GM12864 (cell line): ENCODE results near the gene SPRYD7.

Experiments used
- DNase-seq: peaks from one replicate; pipeline ENCODE4 v3.0.0-alpha.2; 2011; ENCODE audit warnings: low read depth
- H3K4me3 ChIP-seq: 2 replicates; pipeline ENCODE4 v1.5.1; 2011; ENCODE audit warnings: mild to moderate bottlenecking, low read depth, low read length, control low read depth
- CTCF ChIP-seq: IDR thresholded peaks from 2 replicates; pipeline ENCODE4 v1.5.1; 2011; ENCODE audit warnings: low read depth, mild to moderate bottlenecking, moderate library complexity, low read length, control low read depth, inconsistent platforms; ENCODE audit errors: missing control alignments

SPRYD7 gene

DNA sequence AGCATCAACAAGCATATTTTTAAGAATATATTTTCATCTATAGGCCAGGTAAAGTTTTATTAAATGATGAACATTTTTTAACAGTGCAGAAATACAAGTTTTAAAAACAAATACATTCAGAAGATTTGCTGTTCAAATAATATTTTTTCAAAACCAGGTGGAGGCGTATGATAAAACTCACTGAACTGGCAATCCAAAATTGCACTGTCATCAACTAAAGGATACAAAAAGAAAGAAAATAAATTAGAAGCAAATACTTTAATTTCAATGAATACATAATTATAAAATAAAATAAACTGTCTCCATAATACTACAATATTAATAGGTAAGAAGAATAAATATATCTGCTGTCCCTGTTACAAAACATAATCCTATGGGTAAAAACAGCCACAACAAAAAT, 21.2 kb downstream of the SPRYD7 start:
- no peak for TF ChIP-seq CTCF
- DNase-seq = no peak
- no peak overlapping the region for H3K4me3 ChIP-seq

DNA sequence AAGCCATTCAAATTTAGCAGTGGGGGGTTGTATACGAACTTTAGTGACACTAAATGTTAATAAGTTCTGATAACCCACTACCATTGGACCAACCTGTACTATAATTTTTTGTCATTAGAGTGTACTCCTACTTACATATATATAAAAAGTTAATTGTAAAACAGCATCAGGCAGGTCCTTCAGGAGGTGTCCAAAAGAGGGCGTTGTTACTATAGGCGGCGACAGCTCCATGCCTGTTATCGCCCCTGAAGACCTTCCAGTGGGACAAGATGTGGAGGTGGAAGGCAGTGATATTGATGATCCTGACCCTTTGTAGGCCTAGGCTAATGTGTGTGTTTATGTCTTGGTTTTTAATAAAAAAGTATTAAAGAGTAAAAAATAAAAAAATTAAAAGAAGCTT, 27.5 kb downstream of the SPRYD7 start:
- DNase-seq = no peak
- no peak for TF ChIP-seq CTCF
- H3K4me3 ChIP-seq = no peak overlapping the region

GRCh38 chr13:49904729-49905456, 31.2 kb downstream of the SPRYD7 start:
- no peak for DNase-seq
- no peak overlapping the region for H3K4me3 ChIP-seq
- no peak for TF ChIP-seq CTCF

DNA sequence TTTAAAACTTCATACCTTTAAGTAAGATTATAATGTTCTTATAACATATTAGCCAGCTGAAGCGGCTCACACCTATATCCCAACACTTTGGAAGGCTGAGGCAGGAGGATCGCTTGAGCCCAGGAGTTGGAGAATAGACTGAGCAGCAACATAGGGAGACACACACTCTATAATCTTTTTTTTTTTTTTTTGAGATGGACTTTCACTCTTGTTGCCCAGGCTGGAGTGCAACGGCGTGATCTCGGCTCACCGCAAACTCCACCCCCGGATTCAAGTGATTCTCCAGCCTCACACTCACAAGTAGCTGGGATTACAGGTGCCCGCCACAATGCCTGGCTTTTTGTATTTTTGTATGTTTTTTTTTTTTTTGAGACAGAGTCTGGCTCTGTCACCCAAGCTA, 37.3 kb downstream of the SPRYD7 start:
- TF ChIP-seq CTCF = no peak
- H3K4me3 ChIP-seq = no peak overlapping the region
- DNase-seq = no peak

- no peak for DNase-seq
- H3K4me3 ChIP-seq = no peak overlapping the region
- no peak for TF ChIP-seq CTCF
Measured at GRCh38 chr13:49897713-49898112, 38.4 kb downstream of the SPRYD7 start.

DNA sequence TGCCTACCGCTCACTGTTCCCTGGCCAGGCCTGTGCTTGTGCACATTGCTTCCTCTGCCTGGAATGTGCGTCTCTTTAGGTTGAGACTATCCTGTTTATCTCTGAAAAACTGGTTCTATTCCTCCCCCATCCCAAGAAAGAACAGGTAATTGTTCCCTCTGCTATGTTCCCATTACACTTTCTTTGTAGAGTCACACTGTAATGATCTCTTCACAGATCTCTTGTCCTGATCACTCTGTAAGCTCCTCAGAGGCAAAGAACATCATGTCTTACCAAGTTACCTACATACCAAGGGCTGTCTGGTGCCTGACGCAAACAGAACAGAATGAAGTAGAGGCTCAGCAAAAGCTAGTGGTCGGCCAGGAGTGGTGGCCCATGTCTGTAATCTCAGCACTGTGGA, 40.3 kb downstream of the SPRYD7 start:
- TF ChIP-seq CTCF = no peak
- no peak for DNase-seq
- H3K4me3 ChIP-seq = no peak overlapping the region

DNA sequence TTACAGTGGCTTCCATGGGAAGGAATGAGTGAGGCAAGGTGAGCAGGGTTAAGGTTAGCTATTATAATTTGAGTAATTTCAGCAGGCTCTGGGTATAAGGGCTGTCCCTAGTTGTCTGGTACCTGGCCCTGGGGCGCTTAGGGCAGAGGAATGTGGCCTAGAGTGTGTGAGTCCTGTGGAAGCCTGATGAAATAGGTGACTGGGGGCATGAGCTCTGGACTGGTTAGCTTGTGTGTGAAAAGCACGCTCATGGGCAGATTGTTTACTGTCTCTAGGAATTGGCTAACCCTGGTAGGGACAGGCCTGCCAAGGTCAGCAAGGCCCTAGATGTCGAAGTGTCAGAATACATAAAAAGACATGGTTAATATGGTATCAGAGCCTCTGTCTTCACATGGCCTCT, 42.5 kb downstream of the SPRYD7 start:
- TF ChIP-seq CTCF = no peak
- DNase-seq = no peak
- H3K4me3 ChIP-seq = no peak overlapping the region
